NOMO-1 treated with dmso at 0.1 percent for 144 hours (cell line): ENCODE results near the gene IL21R.
"Not testable (repeated sequence)": the region's sequence is repeated elsewhere in the genome, so short reads cannot be mapped to it uniquely, and the experiment has no call there.

ENCODE experiments used
- DNase-seq: peaks from one replicate; lab custom pipeline; 2025; ENCODE audit not compliant: unreplicated experiment; lab: John Stamatoyannopoulos, UW

The IL21R gene

GRCh38 chr16:27441998-27442397, 40.0 kb downstream of the IL21R start:
- DNase-seq: no peak

GRCh38 chr16:27444015-27444414, 42.0 kb downstream of the IL21R start:
- DNase-seq: no peak

GRCh38 chr16:27444470-27444869, 42.5 kb downstream of the IL21R start:
- no peak for DNase-seq

GRCh38 chr16:27445502-27446175, 43.7 kb downstream of the IL21R start:
- DNase-seq: no peak

GRCh38 chr16:27446721-27447120, 44.7 kb downstream of the IL21R start:
- no peak for DNase-seq

GRCh38 chr16:27447301-27447700, 45.3 kb downstream of the IL21R start:
- DNase-seq: no peak

- DNase-seq: no peak
Observed at GRCh38 chr16:27448532-27449433, 46.8 kb downstream of the IL21R start.

GRCh38 chr16:27449434-27450195, 47.6 kb downstream of the IL21R start:
- no peak for DNase-seq

GRCh38 chr16:27450196-27450549, 48.2 kb downstream of the IL21R start:
- no peak for DNase-seq

- no peak for DNase-seq
Observed at GRCh38 chr16:27452569-27453493, 50.9 kb downstream of the IL21R start.

GRCh38 chr16:27453494-27453825, 51.5 kb downstream of the IL21R start:
- DNase-seq: no peak

- DNase-seq: no peak
Observed at GRCh38 chr16:27455700-27456099, 53.7 kb downstream of the IL21R start.

GRCh38 chr16:27457605-27457900, 55.6 kb downstream of the IL21R start:
- DNase-seq: not testable (repeated sequence)

- DNase-seq: no peak
Observed at GRCh38 chr16:27458258-27458657, 56.3 kb downstream of the IL21R start.

GRCh38 chr16:27458987-27459688, 57.2 kb downstream of the IL21R start:
- DNase-seq: no peak

GRCh38 chr16:27460213-27460612, 58.2 kb downstream of the IL21R start:
- no peak for DNase-seq

- DNase-seq: no peak
Observed at GRCh38 chr16:27460663-27461482, 58.9 kb downstream of the IL21R start.

- no peak for DNase-seq
Observed at GRCh38 chr16:27461483-27462171, 59.7 kb downstream of the IL21R start.
